ENCODE measurements around the gene MYLK.

Gene MYLK

DNA sequence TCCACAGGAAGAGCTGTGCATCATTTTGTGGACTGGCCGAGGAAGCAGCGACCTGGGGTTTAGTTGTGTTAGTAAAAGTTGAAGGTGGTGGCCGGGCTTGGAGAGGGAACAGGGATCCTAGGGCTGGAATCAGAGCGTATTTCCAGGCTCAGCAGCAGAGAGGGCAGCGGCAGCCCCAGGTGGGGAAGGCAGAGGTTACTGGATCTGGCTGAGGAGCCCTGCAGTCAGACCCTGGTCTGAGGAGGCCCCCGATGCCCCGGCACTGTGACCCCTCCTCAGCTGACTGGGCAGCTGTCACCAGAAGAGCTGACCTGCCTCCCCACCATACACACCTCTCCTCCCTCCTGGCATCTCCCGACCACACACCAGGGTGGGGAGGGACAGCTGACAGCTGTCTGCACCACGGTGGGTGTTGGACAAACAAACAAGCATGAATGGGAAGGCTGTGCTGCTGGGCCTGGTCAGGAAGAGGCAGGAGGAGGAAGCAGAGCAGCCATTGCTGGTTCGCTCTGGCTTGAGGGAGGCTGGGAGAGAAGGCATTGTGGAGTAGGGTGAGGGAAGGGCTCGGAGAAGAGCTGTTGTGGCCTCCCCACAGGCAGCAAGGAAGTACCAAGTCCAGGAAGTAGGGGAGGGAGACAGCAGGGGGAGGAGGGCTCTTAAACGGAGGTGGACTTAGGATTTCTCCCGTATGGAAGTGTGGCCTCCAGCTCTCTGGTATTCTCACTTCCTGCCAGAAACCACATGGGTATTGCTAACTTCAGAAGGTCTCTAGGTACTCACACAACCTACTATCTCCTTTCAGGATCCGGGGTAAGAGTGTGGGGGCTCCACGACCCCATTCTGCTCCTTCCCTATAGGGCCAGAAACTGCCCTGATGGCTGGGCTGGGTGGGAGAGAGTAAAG lies 249.7 kb downstream of the MYLK start:
- no peaks in the 10 kb centered on the region for H3K79me2 ChIP-seq (ENCODE audit: insufficient read depth, low read depth)
- no peak for TF ChIP-seq CTCF (conservative IDR thresholded peaks at IDR 0.05; ENCODE audit: low read depth, low read length)
- no peak overlapping the region for H2AFZ ChIP-seq (ENCODE audit: low read depth)
- H3K4me2 ChIP-seq: no peak overlapping the region
- no peaks in the 10 kb centered on the region for H4K20me1 ChIP-seq (ENCODE audit: insufficient read depth)
- H3K9ac ChIP-seq: no peak overlapping the region
- no peaks in the 10 kb centered on the region for H3K4me1 ChIP-seq (ENCODE audit: low read depth, poor library complexity, severe bottlenecking)
- no peaks in the 10 kb centered on the region for H3K27me3 ChIP-seq (ENCODE audit: insufficient read depth, low read depth)
- H3K27ac ChIP-seq: no peak overlapping the region
- H3K4me3 ChIP-seq (IDR thresholded peaks at IDR 0.05; ENCODE audit: insufficient read depth, low read depth, low read length): no peak overlapping the region
- H3K36me3 ChIP-seq (ENCODE audit: insufficient read depth): no peaks in the 10 kb centered on the region

- Histone ChIP-seq H3K4me1 (ENCODE audit: low read depth, poor library complexity, severe bottlenecking) (no peaks in the 10 kb centered on the region), H2AFZ (ENCODE audit: low read depth) (no peak overlapping the region), H4K20me1 (ENCODE audit: insufficient read depth) (no peaks in the 10 kb centered on the region), H3K36me3 (ENCODE audit: insufficient read depth) (no peaks in the 10 kb centered on the region), H3K27me3 (ENCODE audit: insufficient read depth, low read depth) (no peaks in the 10 kb centered on the region), H3K79me2 (ENCODE audit: insufficient read depth, low read depth) (no peaks in the 10 kb centered on the region), H3K27ac (no peak overlapping the region), H3K4me3 (IDR thresholded peaks at IDR 0.05; ENCODE audit: insufficient read depth, low read depth, low read length) (no peak overlapping the region), H3K9ac (no peak overlapping the region), H3K4me2 (no peak overlapping the region)
- no peak for TF ChIP-seq CTCF (conservative IDR thresholded peaks at IDR 0.05; ENCODE audit: low read depth, low read length)
Measured at GRCh38 chr3:123633530-123633929, 250.6 kb downstream of the MYLK start.

- H3K9ac ChIP-seq: no peak overlapping the region
- H2AFZ ChIP-seq (ENCODE audit: low read depth): no peak overlapping the region
- H3K4me2 ChIP-seq: no peak overlapping the region
- H3K27ac ChIP-seq: no peak overlapping the region
- H3K79me2 ChIP-seq (ENCODE audit: insufficient read depth, low read depth): no peaks in the 10 kb centered on the region
- H3K36me3 ChIP-seq (ENCODE audit: insufficient read depth): no peaks in the 10 kb centered on the region
- no peak for TF ChIP-seq CTCF (conservative IDR thresholded peaks at IDR 0.05; ENCODE audit: low read depth, low read length)
- no peaks in the 10 kb centered on the region for H4K20me1 ChIP-seq (ENCODE audit: insufficient read depth)
- H3K27me3 ChIP-seq (ENCODE audit: insufficient read depth, low read depth): no peaks in the 10 kb centered on the region
- H3K4me1 ChIP-seq (ENCODE audit: low read depth, poor library complexity, severe bottlenecking): no peaks in the 10 kb centered on the region
- no peak overlapping the region for H3K4me3 ChIP-seq (IDR thresholded peaks at IDR 0.05; ENCODE audit: insufficient read depth, low read depth, low read length)
Measured at GRCh38 chr3:123632161-123632655, 251.9 kb downstream of the MYLK start.

- H3K79me2 ChIP-seq (ENCODE audit: insufficient read depth, low read depth): no peaks in the 10 kb centered on the region
- H3K4me3 ChIP-seq (IDR thresholded peaks at IDR 0.05; ENCODE audit: insufficient read depth, low read depth, low read length): no peak overlapping the region
- H3K9ac ChIP-seq: no peak overlapping the region
- H4K20me1 ChIP-seq (ENCODE audit: insufficient read depth): no peaks in the 10 kb centered on the region
- no peak for TF ChIP-seq CTCF (conservative IDR thresholded peaks at IDR 0.05; ENCODE audit: low read depth, low read length)
- H3K27me3 ChIP-seq (ENCODE audit: insufficient read depth, low read depth): no peaks in the 10 kb centered on the region
- H3K27ac ChIP-seq: no peak overlapping the region
- no peak overlapping the region for H3K4me2 ChIP-seq
- H3K4me1 ChIP-seq (ENCODE audit: low read depth, poor library complexity, severe bottlenecking): no peaks in the 10 kb centered on the region
- no peak overlapping the region for H2AFZ ChIP-seq (ENCODE audit: low read depth)
- no peaks in the 10 kb centered on the region for H3K36me3 ChIP-seq (ENCODE audit: insufficient read depth)
Measured at GRCh38 chr3:123629747-123630047, 254.4 kb downstream of the MYLK start.
